Neural cell (in vitro differentiated cells): ENCODE measurements around the gene ELK4. TPM values are rescaled to one million over a fixed set of nuclear protein-coding genes. Genes with fewer than 3 reads are reported as not detected.

ENCODE experiments used
- H2AFZ ChIP-seq: fragments of 200-600, 300-800 bp; sonication (generic), shearing (Covaris generic); 2 replicates; pipeline ENCODE4 v1.6.0; 2014; ENCODE audit warnings: low read depth, mild to moderate bottlenecking, antibody characterized with exemption, low read length, moderate library complexity
- H3F3A ChIP-seq: fragments of 200-600 bp; shearing (Covaris generic); 2 replicates; pipeline ENCODE4 v1.6.1; 2016; ENCODE audit warnings: mild to moderate bottlenecking, moderate library complexity, mixed read lengths, antibody characterized with exemption, low read length; ENCODE audit not compliant: insufficient read depth, poor library complexity, severe bottlenecking
- H3K27ac ChIP-seq: fragments of 200-600, 300-800 bp; sonication (generic), shearing (Covaris generic); 2 replicates; pipeline ENCODE4 v1.5.1; 2014; ENCODE audit warnings: mild to moderate bottlenecking, low read length, moderate library complexity
- H3K27me3 ChIP-seq: fragments of 300-800, 200-600 bp; sonication (generic), shearing (Covaris generic); 2 replicates; pipeline ENCODE4 v1.6.0; 2014; ENCODE audit warnings: mild to moderate bottlenecking, low read depth, low read length, moderate library complexity; ENCODE audit not compliant: insufficient read depth
- H3K36me3 ChIP-seq: fragments of 300-800, 200-600 bp; sonication (generic), shearing (Covaris generic); 2 replicates; pipeline ENCODE4 v1.5.1; 2014; ENCODE audit warnings: mild to moderate bottlenecking, antibody characterized with exemption, low read length, moderate library complexity; ENCODE audit not compliant: insufficient read depth
- H3K4me2 ChIP-seq: fragments of 300-800, 200-600 bp; sonication (generic), shearing (Covaris generic); 2 replicates; pipeline ENCODE4 v1.6.0; 2014; ENCODE audit warnings: mild to moderate bottlenecking, low read length
- H3K4me3 ChIP-seq: fragments of 300-800, 200-600 bp; sonication (generic), shearing (Covaris generic); 2 replicates; pipeline ENCODE4 v1.5.1; 2014; ENCODE audit warnings: mild to moderate bottlenecking, low read length, moderate library complexity
- H3K79me2 ChIP-seq: fragments of 200-600 bp; shearing (Covaris generic); replicated peaks from 2 replicates; pipeline ENCODE4 v1.6.0; 2014; ENCODE audit warnings: mild to moderate bottlenecking, low read length, moderate library complexity; ENCODE audit not compliant: insufficient read depth
- H3K9ac ChIP-seq: fragments of 300-800, 200-600 bp; sonication (generic), shearing (Covaris generic); 2 replicates; pipeline ENCODE4 v1.6.1; 2016; ENCODE audit warnings: mild to moderate bottlenecking, low read length, mixed read lengths
- H3K9me2 ChIP-seq: fragments of 200-600 bp; shearing (Covaris generic); 2 replicates; pipeline ENCODE4 v1.6.1; 2016; ENCODE audit warnings: mild to moderate bottlenecking, low read length, mixed read lengths; ENCODE audit not compliant: insufficient read depth
- H3K9me3 ChIP-seq: fragments of 200-600, 300-800 bp; sonication (generic), shearing (Covaris generic); 2 replicates; pipeline ENCODE4 v1.6.1; 2016; ENCODE audit warnings: mild to moderate bottlenecking, mixed run types, low read length, moderate library complexity, mixed read lengths
- H4K20me1 ChIP-seq: fragments of 200-600 bp; shearing (Covaris generic); 2 replicates; pipeline ENCODE4 v1.6.1; 2016; ENCODE audit warnings: mild to moderate bottlenecking, mixed run types; ENCODE audit not compliant: insufficient read depth
- EZH2 ChIP-seq: fragments of 200-600, 300-800 bp; shearing (Covaris generic), sonication (generic); IDR thresholded peaks from 2 replicates; pipeline ENCODE4 v1.6.1; 2014; ENCODE audit warnings: antibody characterized with exemption, low read length, borderline replicate concordance, mild to moderate bottlenecking; ENCODE audit not compliant: insufficient read depth, poor library complexity, severe bottlenecking
- MXI1 ChIP-seq: fragments of 450-650 bp; conservative IDR thresholded peaks from 2 replicates; pipeline ENCODE4 v1.6.1; 2014; ENCODE audit warnings: antibody characterized with exemption, mild to moderate bottlenecking; ENCODE audit not compliant: poor library complexity, severe bottlenecking
- POLR2AphosphoS5 ChIP-seq: IDR thresholded peaks from 2 replicates; pipeline ENCODE4 v1.6.1; 2012
- RAD21 ChIP-seq: fragments of 450-650 bp; conservative IDR thresholded peaks from 2 replicates; pipeline ENCODE4 v1.6.1; 2014; ENCODE audit warnings: antibody characterized with exemption, mild to moderate bottlenecking, moderate library complexity
- SMC3 ChIP-seq: fragments of 450-650 bp; conservative IDR thresholded peaks from 2 replicates; pipeline ENCODE4 v1.6.1; 2014; ENCODE audit warnings: antibody characterized with exemption, mild to moderate bottlenecking, moderate library complexity; ENCODE audit not compliant: poor library complexity
- polyA plus RNA-seq: library from polyadenylated mRNA; depleted of rRNA; stranded (reverse); fragments of >200 nt; gene quantifications from 2 replicates; pipeline ENCODE4 v1.2.3, GENCODE V29; 2014
- TF ChIP-seq, protein P1 (sequence below): fragments of 450-650 bp; IDR thresholded peaks from 2 replicates; pipeline ENCODE4 v1.5.1; 2014; ENCODE audit warnings: antibody characterized with exemption, mild to moderate bottlenecking, moderate library complexity; ENCODE audit not compliant: poor library complexity, severe bottlenecking
- TF ChIP-seq, protein P2 (sequence below): IDR thresholded peaks from 2 replicates; pipeline ENCODE4 v1.6.1; 2012; ENCODE audit warnings: borderline replicate concordance

The ELK4 gene
- polyA plus RNA-seq, 1 donor from 2014 or later, result 10.0 TPM

DNA sequence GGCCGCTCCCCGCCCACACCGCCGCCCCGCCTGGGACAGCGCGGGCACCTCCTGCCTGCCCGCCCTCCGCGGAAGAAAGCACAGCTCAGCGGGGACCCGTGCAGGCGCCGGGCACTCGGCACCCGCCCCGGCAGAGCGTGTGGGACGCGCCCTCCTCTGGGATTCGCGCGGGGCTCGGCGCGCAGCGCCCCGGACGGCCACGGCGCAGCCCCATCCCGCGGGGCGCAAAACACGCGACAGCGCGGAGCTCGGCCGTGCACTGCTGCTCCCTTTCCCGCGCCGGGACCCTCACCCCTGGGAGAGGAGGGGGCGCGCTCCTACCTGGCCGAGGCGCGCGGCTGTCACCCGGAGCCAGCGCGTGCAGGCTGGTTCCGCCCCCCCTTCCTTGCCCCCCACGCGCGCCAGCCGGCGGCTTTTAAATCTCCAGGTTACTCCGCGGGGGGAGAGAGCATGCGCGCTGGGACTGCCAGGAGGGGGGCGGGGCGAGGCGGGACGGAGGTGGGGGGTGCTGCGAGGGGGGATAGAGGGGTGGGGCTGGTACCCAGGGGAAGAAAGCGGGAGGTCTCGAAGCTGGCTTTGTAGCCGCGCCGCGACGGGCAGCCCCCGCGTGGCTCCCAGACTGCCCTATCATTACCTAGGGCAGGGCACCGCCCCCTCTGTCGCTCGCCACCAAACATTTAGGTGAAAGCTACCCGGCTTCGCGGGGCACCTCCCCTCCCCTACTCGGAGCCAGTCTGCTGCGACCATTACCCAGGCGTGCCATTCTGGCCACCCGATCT, 48.5 kb upstream of the ELK4 start, which contains the start of gene SLC45A3:
Gene SLC45A3 (minus strand): TSS at position 437 of the 779 bp plus-strand sequence. CDS start 15,853 bp downstream, outside the sequence.
- H3K9me2 ChIP-seq, result no peaks in the 10 kb centered on the region
- H2AFZ ChIP-seq, result peak within 1 kb of the TSS; percentile 18
- H3K27ac ChIP-seq, result no peak within 1 kb of the TSS
- H3K79me2 ChIP-seq, result peaks cover 3% of the 10 kb centered on the region
- H3K36me3 ChIP-seq, result no peaks in the 10 kb centered on the region
- no peaks in the 10 kb centered on the region for H4K20me1 ChIP-seq
- no peak within 1 kb of the TSS for H3K4me2 ChIP-seq
- peaks cover 7% of the 10 kb centered on the region for H3K27me3 ChIP-seq
- H3F3A ChIP-seq, result no peaks in the 10 kb centered on the region
- peak within 1 kb of the TSS; percentile 75 for H3K4me3 ChIP-seq
- H3K9ac ChIP-seq, result peak within 1 kb of the TSS; percentile 55
- TF ChIP-seq POLR2AphosphoS5 (peak; percentile 22), EZH2 (no peak), MXI1 (peak; percentile 71), SMC3 (no peak)
- TF ChIP-seq, protein P1, sequence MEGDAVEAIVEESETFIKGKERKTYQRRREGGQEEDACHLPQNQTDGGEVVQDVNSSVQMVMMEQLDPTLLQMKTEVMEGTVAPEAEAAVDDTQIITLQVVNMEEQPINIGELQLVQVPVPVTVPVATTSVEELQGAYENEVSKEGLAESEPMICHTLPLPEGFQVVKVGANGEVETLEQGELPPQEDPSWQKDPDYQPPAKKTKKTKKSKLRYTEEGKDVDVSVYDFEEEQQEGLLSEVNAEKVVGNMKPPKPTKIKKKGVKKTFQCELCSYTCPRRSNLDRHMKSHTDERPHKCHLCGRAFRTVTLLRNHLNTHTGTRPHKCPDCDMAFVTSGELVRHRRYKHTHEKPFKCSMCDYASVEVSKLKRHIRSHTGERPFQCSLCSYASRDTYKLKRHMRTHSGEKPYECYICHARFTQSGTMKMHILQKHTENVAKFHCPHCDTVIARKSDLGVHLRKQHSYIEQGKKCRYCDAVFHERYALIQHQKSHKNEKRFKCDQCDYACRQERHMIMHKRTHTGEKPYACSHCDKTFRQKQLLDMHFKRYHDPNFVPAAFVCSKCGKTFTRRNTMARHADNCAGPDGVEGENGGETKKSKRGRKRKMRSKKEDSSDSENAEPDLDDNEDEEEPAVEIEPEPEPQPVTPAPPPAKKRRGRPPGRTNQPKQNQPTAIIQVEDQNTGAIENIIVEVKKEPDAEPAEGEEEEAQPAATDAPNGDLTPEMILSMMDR, result no peak
- TF ChIP-seq, protein P2, sequence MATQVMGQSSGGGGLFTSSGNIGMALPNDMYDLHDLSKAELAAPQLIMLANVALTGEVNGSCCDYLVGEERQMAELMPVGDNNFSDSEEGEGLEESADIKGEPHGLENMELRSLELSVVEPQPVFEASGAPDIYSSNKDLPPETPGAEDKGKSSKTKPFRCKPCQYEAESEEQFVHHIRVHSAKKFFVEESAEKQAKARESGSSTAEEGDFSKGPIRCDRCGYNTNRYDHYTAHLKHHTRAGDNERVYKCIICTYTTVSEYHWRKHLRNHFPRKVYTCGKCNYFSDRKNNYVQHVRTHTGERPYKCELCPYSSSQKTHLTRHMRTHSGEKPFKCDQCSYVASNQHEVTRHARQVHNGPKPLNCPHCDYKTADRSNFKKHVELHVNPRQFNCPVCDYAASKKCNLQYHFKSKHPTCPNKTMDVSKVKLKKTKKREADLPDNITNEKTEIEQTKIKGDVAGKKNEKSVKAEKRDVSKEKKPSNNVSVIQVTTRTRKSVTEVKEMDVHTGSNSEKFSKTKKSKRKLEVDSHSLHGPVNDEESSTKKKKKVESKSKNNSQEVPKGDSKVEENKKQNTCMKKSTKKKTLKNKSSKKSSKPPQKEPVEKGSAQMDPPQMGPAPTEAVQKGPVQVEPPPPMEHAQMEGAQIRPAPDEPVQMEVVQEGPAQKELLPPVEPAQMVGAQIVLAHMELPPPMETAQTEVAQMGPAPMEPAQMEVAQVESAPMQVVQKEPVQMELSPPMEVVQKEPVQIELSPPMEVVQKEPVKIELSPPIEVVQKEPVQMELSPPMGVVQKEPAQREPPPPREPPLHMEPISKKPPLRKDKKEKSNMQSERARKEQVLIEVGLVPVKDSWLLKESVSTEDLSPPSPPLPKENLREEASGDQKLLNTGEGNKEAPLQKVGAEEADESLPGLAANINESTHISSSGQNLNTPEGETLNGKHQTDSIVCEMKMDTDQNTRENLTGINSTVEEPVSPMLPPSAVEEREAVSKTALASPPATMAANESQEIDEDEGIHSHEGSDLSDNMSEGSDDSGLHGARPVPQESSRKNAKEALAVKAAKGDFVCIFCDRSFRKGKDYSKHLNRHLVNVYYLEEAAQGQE, result no peak
- H3K9me3 ChIP-seq, result no peaks in the 10 kb centered on the region

DNA sequence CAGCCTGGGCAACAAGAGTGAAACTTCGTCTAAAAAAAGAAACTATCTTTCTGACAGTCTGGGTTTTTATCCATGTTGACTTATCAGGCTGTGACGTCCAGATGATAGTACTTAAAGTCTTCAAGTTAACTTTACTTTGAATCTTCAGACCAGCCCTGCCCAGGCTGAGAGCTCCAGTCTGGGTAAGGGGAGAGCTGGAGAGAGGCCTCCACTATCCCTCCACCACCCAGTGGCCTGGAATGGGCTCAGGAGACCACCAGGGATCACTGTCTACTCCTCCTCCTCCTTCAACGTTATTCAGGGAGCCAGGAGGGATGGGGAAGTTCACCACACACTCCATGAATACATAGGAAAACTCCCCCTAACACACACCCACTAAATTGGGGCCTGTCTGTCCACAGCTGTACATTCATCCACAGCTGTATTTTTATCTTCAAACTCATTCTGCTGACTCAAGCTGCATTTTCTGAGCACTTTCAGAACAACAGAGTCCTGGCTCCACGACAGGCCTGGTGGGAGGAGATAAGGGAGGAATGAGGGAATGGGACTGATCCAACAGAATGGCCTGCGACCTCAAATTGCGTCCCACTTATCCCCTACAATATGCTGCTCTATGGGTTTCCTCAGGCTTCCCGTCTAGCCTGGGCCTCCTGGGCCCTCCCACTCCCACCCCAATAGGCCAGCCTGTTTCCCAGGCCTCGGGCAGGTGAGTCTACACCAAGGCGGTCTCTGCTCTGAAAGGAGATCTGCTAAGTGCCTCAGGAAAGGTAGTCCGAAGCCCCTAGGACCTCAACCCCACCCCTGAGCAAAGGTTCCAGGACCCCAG, 46.7 kb upstream of the ELK4 start:
- TF ChIP-seq RAD21 (no peak), POLR2AphosphoS5 (no peak), SMC3 (no peak)
- TF ChIP-seq, protein P2, result no peak
- Histone ChIP-seq H2AFZ (no peak overlapping the region), H3K9ac (no peak overlapping the region), H3K9me3 (no peaks in the 10 kb centered on the region), H3F3A (no peaks in the 10 kb centered on the region), H3K79me2 (peaks cover 3% of the 10 kb centered on the region), H3K27ac (no peak overlapping the region), H3K27me3 (peaks cover 7% of the 10 kb centered on the region), H3K4me2 (no peak overlapping the region), H3K36me3 (no peaks in the 10 kb centered on the region), H4K20me1 (no peaks in the 10 kb centered on the region), H3K9me2 (no peaks in the 10 kb centered on the region), H3K4me3 (no peak overlapping the region)
